ENCODE results near the gene GPR84. TPM values are rescaled to one million over a fixed set of nuclear protein-coding genes. Genes with fewer than 3 reads are reported as not detected.

The GPR84 gene
- total and polyA plus RNA-seq, 2 experiments from 2014 or later: not detected

DNA sequence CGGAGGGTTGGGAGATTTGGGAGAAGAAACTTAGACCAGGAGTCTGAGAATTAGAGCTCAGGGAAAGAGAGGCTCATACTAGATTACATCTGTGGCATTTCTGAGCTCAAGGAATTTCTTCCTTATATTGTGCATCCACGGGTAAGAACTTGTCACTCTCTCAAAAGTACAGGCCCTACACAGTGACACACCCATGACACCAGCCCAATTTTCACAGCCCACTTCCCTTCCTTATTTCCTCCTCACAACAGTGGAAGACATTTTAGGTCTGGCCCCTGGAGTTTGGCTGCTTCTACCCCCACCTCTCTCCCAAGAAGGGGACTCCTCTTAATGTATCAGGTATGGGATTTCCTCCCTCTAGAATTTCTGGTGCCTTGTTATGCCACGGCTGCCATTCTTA lies 29.5 kb upstream of the GPR84 start:
- Mint-ChIP-seq H3K27me3 (ENCODE audit: insufficient read depth, low read depth, poor library complexity) (peaks cover 20% of the 10 kb centered on the region), H3K9me3 (no peaks in the 10 kb centered on the region), H3K27ac (no peak overlapping the region), H3K4me1 (peaks cover 44% of the 10 kb centered on the region), H3K4me3 (no peak overlapping the region; the same call in 2 of the 3 replicates), H3K36me3 (ENCODE audit: low read depth) (peaks cover 35% of the 10 kb centered on the region)
- 0 out of 2 replicates have a peak overlapping the region, but pooled peaks have one; percentile 24 for H3K4me3 ChIP-seq
- H3K36me3 ChIP-seq (ENCODE audit: insufficient read depth): 0 out of 2 replicates have a peak, but pooled peaks cover 5% of the 10 kb centered on the region
- peaks cover 15% of the 10 kb centered on the region for H3K27me3 ChIP-seq (ENCODE audit: insufficient read depth)
- H3K9me2 ChIP-seq (ENCODE audit: insufficient read depth): 0 out of 2 replicates have a peak, but pooled peaks cover 9% of the 10 kb centered on the region
- ATAC-seq (no peak), DNase-seq (ENCODE audit: low spot score) (no peak)
- no peak overlapping the region for H2AFZ ChIP-seq
- H3K4me2 ChIP-seq: peak overlapping the region; percentile 60
- H3F3A ChIP-seq (replicated peaks; ENCODE audit: low read depth): peaks cover 5% of the 10 kb centered on the region; the same call in 1 of the 2 replicates
- H3K79me2 ChIP-seq (replicated peaks; ENCODE audit: insufficient read depth): no peaks in the 10 kb centered on the region
- H4K20me1 ChIP-seq (replicated peaks; ENCODE audit: insufficient read depth): no peaks in the 10 kb centered on the region; the same call in 1 of the 2 replicates
- H3K4me1 ChIP-seq (ENCODE audit: insufficient read depth): peaks cover 40% of the 10 kb centered on the region
- no peak overlapping the region for H3K27ac ChIP-seq (ENCODE audit: low read depth)
- TF ChIP-seq, protein P1, sequence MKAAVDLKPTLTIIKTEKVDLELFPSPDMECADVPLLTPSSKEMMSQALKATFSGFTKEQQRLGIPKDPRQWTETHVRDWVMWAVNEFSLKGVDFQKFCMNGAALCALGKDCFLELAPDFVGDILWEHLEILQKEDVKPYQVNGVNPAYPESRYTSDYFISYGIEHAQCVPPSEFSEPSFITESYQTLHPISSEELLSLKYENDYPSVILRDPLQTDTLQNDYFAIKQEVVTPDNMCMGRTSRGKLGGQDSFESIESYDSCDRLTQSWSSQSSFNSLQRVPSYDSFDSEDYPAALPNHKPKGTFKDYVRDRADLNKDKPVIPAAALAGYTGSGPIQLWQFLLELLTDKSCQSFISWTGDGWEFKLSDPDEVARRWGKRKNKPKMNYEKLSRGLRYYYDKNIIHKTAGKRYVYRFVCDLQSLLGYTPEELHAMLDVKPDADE (IDR thresholded peaks at IDR 0.05): no peak
- TF ChIP-seq STAT1 (IDR thresholded peaks at IDR 0.05; ENCODE audit: unreplicated experiment): no peak

DNA sequence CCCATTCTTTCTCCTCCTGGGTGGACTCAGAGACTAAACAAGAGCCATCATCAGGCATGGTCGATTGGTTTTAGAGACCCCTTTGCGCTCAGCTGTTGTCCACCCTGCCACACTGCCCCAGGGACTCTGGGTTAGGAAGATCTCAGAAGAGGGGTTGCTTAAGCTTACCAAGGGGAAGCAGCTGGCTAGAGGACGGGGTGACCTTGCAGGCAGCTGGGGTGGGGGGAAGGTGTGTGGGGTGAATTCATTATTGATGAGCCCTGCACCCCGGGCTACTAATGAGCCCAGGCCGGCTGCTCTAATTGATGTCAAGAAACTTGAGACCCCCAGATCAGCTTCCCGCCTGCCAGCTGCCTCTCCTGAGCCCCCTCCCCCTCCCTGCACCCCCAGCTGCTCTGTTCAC lies 28.9 kb upstream of the GPR84 start:
- no peak for DNase-seq (ENCODE audit: low spot score)
- Mint-ChIP-seq H3K9me3 (no peaks in the 10 kb centered on the region), H3K4me3 (no peak overlapping the region), H3K27me3 (ENCODE audit: insufficient read depth, low read depth, poor library complexity) (peaks cover 20% of the 10 kb centered on the region), H3K27ac (no peak overlapping the region), H3K4me1 (peaks cover 49% of the 10 kb centered on the region), H3K36me3 (ENCODE audit: low read depth) (peaks cover 30% of the 10 kb centered on the region)
- H3K4me3 ChIP-seq: no peak overlapping the region
- H3F3A ChIP-seq (replicated peaks; ENCODE audit: low read depth): peaks cover 10% of the 10 kb centered on the region; the same call in 1 of the 2 replicates
- H4K20me1 ChIP-seq (replicated peaks; ENCODE audit: insufficient read depth): no peaks in the 10 kb centered on the region; the same call in 1 of the 2 replicates
- no peaks in the 10 kb centered on the region for H3K79me2 ChIP-seq (replicated peaks; ENCODE audit: insufficient read depth)
- TF ChIP-seq POLR2AphosphoS5 (IDR thresholded peaks at IDR 0.05; ENCODE audit: low read depth): no peak
- no peak for TF ChIP-seq EZH2 (IDR thresholded peaks at IDR 0.05; ENCODE audit: low read depth, unreplicated experiment)
- H3K9me2 ChIP-seq (ENCODE audit: insufficient read depth): 0 out of 2 replicates have a peak, but pooled peaks cover 9% of the 10 kb centered on the region
- H3K4me2 ChIP-seq: peak overlapping the region; percentile 60
- H3K4me1 ChIP-seq (ENCODE audit: insufficient read depth): peaks cover 45% of the 10 kb centered on the region
- H3K36me3 ChIP-seq (ENCODE audit: insufficient read depth): 0 out of 2 replicates have a peak, but pooled peaks cover 3% of the 10 kb centered on the region
- H3K27me3 ChIP-seq (ENCODE audit: insufficient read depth): peaks cover 18% of the 10 kb centered on the region
- no peak for ATAC-seq
- H2AFZ ChIP-seq: no peak overlapping the region
- H3K27ac ChIP-seq (ENCODE audit: low read depth): no peak overlapping the region

DNA sequence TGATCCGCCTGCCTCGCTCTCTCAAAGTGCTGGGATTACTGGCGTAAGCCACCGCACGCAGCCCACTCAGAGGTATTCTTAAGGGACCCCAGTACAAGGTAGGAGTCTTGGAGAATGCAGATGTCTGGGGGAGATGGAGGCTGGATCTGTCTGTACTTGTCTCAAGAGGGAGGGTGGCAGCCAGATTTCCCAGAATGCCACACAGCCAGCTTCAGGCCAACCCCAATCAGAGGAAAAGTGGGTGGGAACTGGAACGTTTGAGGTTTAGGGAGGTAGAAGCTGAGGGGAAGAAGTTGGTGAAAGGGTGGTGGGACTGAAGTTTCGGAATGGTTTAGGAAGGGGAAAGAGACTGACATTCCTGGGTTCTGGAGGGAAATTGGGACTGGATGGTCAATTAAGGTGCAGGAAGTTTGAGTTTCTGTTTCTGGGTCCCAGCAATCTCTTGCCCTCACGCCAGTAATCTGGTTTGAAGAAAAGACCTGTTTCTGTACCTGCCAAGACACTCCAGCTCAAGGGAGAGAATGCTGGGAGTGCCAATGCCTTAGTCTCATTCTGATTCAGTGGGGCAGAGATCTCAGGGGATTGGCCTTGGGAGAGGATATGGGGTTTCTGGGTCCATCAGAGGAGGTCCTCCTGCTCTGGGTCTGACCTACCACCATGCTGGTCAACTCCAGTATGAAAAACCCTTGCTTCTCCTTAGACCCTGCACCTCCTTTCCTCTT lies 28.4 kb upstream of the GPR84 start:
- H3K4me2 ChIP-seq: no peak overlapping the region
- DNase-seq (ENCODE audit: low spot score) (no peak), ATAC-seq (no peak)
- no peak overlapping the region for H2AFZ ChIP-seq
- peaks cover 51% of the 10 kb centered on the region for H3K4me1 ChIP-seq (ENCODE audit: insufficient read depth)
- H3K27me3 ChIP-seq (ENCODE audit: insufficient read depth): peaks cover 18% of the 10 kb centered on the region
- Mint-ChIP-seq H3K4me1 (peaks cover 54% of the 10 kb centered on the region), H3K4me3 (0 out of 3 replicates have a peak overlapping the region, but pooled peaks have one; percentile 9), H3K27ac (no peak overlapping the region), H3K9me3 (no peaks in the 10 kb centered on the region), H3K27me3 (ENCODE audit: insufficient read depth, low read depth, poor library complexity) (peaks cover 21% of the 10 kb centered on the region), H3K36me3 (ENCODE audit: low read depth) (peaks cover 24% of the 10 kb centered on the region)
- 0 out of 2 replicates have a peak, but pooled peaks cover 9% of the 10 kb centered on the region for H3K9me2 ChIP-seq (ENCODE audit: insufficient read depth)
- peaks cover 13% of the 10 kb centered on the region; the same call in 1 of the 2 replicates for H3F3A ChIP-seq (replicated peaks; ENCODE audit: low read depth)
- no peaks in the 10 kb centered on the region; the same call in 1 of the 2 replicates for H4K20me1 ChIP-seq (replicated peaks; ENCODE audit: insufficient read depth)
- H3K79me2 ChIP-seq (replicated peaks; ENCODE audit: insufficient read depth): no peaks in the 10 kb centered on the region
- no peak overlapping the region for H3K4me3 ChIP-seq
- no peaks in the 10 kb centered on the region for H3K36me3 ChIP-seq (ENCODE audit: insufficient read depth)
- H3K27ac ChIP-seq (ENCODE audit: low read depth): no peak overlapping the region
- TF ChIP-seq, protein P2, sequence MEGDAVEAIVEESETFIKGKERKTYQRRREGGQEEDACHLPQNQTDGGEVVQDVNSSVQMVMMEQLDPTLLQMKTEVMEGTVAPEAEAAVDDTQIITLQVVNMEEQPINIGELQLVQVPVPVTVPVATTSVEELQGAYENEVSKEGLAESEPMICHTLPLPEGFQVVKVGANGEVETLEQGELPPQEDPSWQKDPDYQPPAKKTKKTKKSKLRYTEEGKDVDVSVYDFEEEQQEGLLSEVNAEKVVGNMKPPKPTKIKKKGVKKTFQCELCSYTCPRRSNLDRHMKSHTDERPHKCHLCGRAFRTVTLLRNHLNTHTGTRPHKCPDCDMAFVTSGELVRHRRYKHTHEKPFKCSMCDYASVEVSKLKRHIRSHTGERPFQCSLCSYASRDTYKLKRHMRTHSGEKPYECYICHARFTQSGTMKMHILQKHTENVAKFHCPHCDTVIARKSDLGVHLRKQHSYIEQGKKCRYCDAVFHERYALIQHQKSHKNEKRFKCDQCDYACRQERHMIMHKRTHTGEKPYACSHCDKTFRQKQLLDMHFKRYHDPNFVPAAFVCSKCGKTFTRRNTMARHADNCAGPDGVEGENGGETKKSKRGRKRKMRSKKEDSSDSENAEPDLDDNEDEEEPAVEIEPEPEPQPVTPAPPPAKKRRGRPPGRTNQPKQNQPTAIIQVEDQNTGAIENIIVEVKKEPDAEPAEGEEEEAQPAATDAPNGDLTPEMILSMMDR (conservative IDR thresholded peaks at IDR 0.05; ENCODE audit: low read depth in 2 of 2): no peak
- TF ChIP-seq, protein P1 (IDR thresholded peaks at IDR 0.05): no peak
- TF ChIP-seq JUNB (IDR thresholded peaks at IDR 0.05; ENCODE audit: unreplicated experiment): no peak
- TF ChIP-seq EZH2phosphoT487 (IDR thresholded peaks at IDR 0.05; ENCODE audit: unreplicated experiment): no peak
